HK-2 (cell line): ENCODE results near the gene MUC6.
"Not testable (repeated sequence)": the region's sequence is repeated elsewhere in the genome, so short reads cannot be mapped to it uniquely, and the experiment has no call there.

Source experiments
- DNase-seq: peaks from one replicate; pipeline ENCODE4 v3.0.0-alpha.2; 2018; ENCODE audit not compliant: unreplicated experiment

Gene MUC6

GRCh38 chr11:987671-988070 is 48.8 kb downstream of the MUC6 start:
- no peak for DNase-seq

- no peak for DNase-seq
These were observed 49.6 kb downstream of the MUC6 start for GRCh38 chr11:986952-987305.

GRCh38 chr11:986270-986951 is 50.1 kb downstream of the MUC6 start:
- DNase-seq: no peak

GRCh38 chr11:985848-986247 is 50.7 kb downstream of the MUC6 start:
- DNase-seq: no peak

GRCh38 chr11:985406-985805 is 51.1 kb downstream of the MUC6 start:
- DNase-seq: no peak

- DNase-seq: no peak
These were observed 52.0 kb downstream of the MUC6 start for GRCh38 chr11:984546-984945.

- no peak for DNase-seq
These were observed 54.8 kb downstream of the MUC6 start for GRCh38 chr11:981764-982163.

GRCh38 chr11:980438-981357 is 55.8 kb downstream of the MUC6 start:
- no peak for DNase-seq

GRCh38 chr11:978781-979180 is 57.7 kb downstream of the MUC6 start:
- no peak for DNase-seq

DNA sequence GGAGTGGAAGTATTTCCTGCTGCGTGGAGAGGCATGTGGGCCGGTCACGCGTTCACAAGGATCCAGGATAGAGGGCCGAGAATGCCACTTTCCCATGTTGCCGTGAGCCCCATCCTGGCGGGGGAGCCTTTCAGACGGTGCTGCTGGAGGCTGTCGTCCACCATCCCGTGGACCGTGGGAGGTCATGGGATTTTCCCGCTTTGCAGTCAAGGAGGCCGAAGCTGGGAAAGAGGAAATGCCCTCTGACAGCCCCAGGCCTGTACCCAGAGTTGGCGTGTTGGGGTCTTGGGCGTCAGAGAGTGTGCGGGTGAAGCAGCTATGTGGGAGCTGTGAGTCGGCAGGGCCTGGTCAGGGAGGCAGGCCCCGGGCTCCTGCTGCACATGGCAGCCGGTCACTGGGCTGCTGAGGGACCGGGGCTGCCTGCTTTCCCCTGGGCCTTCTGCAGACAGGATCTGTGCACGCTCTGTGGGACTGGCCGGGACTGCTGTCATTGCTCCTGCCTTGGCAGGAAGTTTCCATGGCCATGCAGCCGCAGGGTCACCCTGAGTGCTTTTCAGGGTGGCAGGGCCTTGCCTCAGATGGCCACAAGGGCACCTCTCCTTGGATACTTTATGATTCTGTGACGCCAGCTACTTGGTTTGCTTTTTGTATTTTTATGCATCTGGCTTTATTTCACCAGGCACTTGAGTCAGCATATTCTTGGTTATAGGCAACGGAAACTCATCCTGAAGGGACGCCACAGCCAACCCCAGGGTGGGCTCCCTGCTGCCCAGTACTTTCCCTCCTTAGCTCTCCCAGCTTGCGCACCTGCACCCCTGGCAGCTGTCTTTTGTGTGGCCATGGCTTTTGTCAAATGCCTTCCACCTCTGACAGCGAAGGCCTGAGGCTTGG is 58.4 kb downstream of the MUC6 start:
- DNase-seq: no peak

DNA sequence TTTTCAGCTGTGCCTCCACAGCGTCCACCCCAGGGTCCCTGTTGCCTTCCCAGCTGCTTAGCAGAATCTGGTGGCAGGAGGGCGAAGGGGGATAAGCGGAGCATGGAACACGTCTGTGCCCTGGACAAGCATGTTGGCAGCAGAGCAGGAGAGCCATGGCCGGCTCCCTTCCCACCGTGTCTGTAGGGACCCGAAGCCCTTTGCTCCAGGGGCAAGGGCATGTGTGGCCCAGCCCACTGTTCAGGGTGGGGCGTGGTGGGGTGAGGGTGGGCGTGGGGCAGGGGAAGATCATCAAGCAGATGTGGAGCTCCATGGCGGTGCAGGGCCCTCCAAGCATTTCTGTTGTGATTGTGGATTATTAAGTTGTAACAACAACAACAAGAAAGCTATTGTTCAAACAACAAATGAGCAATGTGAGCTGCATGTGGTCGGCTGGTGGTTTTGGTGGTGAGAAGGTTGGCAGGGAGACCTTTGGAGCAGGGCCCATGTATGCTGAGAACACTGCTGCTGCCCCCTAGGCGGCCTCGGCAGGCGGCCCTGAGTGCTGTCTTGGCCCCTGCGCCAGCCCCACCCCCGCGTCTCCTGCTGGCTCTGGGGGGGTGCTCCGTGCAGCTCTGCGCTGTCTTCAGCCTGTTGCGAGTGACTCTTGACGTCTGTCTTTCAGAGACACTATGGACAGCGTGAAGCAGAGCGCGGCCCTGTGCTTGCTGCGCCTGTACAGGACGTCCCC is 59.9 kb downstream of the MUC6 start:
- no peak for DNase-seq

DNA sequence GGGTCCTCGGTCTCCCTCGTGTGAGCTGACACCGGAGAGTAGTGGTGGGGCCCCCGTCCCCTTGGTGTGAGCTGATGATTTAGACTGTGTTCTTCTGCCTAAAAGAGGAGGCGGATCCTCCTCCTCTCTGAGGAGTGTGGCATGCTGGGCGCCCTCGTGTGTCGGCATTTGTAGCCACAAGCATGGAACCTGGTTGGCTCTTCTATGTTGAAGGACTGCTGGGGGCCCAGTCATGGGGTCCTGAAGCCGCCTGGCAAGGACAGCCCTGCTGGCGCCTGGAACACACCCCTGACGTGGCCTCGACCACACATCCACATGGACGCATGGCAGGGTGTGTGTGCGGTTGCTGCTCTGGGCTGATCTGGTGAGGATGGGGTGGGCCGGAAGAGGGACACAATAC is 60.7 kb downstream of the MUC6 start:
- DNase-seq: no peak

DNA sequence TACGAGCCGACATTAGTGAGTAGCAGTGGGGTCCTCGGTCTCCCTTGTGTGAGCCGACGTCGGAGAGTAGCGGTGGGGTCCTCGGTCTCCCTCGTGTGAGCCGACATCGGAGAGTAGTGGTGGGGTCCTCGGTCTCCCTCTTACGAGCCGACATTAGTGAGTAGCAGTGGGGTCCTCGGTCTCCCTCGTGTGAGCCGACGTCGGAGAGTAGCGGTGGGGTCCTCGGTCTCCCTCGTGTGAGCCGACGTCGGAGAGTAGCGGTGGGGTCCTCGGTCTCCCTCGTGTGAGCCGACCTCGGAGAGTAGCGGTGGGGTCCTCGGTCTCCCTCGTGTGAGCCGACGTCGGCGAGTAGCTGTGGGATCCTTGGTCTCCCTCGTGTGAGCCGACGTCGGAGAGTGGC is 61.1 kb downstream of the MUC6 start:
- not testable (repeated sequence) for DNase-seq

DNA sequence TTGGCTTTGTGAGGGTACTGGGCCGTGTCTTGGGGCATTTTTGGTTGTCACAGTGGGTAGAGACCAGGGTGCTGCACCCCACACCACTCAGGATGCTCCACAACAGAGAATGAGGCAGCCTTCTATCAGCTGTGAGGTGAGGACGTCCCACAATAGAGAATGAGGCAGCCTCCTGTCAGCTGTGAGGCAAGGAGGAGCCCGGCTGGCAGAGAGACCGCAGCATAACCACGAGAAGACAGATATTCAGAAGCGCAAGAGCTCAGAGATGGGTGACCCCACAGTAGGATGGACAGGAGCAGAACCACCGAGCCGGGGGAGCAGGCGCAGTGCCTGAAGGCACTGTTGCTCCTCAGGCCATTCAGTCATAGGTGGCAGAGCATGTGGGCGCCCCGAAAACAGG is 63.3 kb downstream of the MUC6 start:
- DNase-seq: no peak

DNA sequence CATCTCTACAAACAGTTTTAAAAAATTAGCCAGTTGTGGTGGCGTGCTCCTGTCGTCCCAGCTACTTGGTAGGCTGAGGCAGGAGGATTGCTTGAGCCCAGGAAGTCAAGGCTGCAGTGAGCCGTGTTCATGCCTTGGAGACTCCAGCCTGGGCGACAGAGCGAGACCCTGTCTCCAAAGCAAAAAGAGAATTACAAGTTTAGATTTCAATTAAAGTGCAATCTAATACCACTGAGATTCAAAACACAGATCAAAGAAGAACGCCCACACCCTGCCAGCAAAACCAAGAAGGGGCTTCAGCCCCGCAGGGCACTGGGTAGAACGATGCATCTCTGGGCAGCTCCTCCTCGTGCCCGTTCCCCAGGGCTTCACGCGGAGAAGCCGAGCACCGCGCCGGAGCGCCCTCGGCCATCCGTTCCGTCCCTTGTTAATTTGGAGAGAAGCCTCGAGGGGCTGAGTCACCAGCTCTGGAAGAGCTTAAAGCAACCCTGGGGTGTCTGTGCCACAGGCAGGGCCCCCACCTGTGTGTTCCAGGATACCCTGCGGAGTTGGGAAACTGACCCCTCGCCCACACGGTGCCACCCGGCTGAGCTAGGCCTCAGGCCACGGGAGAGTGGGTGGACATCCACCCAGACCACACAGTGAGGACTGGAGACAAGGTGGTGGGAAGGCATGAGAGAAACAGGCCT is 63.9 kb downstream of the MUC6 start:
- no peak for DNase-seq

DNA sequence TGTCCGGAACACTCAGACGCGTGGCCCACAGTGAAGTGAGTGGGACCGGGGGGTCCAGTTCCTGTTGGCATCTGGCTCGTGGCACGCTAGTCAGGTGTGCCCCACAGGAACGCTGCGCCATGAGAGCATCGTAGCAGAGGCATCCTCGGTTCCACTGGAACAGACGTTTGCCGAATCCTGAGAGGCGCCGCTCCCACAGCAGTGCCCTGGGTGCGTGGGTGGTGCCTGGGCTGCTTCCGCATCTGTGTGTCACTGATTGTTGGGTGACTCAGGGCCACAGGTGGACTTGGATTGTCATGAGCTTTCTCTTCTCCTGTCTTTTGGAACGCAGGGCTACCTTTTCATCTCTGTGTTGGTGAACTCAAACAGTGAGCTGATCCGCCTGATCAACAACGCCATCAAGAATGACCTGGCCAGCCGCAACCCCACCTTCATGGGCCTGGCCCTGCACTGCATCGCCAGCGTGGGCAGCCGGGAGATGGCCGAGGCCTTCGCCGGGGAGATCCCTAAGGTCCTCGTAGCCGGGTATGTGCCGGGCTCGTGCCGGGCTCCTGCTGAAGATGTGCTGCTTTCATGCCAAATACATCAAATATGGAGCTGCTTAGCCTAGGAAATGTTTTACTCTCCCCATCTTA is 64.7 kb downstream of the MUC6 start:
- no peak for DNase-seq

DNA sequence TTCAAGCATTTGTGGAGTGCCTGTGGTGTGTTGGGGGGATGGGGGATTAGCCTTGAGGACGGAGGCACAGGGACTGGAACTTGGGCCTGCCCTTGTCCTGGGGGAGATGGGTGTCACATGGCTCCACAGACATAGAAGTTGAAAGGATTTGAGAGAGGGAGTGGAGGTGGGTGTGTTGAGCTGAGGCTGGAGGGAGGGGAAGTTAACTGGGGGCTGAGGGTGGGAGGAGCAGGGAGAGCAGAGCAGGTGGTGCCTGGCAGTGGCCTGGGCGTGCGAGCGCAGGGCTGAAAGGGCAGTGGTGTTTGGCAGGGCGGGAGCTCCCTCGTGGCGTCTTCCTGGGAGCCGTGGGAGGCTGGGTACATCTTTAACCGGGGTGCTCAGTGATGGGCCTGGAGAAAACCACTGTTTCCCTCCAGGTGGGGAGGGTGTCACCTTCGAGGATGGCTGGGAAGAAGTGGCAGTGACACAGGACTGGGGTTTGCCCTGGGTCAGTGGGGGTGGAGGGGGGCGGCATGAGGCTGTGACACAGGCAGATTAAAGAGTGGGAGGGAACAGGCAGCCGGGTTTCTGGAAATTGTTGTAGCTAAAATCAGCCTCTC is 65.3 kb downstream of the MUC6 start:
- DNase-seq: no peak

GRCh38 chr11:970319-970871 is 66.1 kb downstream of the MUC6 start:
- DNase-seq: no peak

GRCh38 chr11:969651-970205 is 66.8 kb downstream of the MUC6 start:
- DNase-seq: no peak

DNA sequence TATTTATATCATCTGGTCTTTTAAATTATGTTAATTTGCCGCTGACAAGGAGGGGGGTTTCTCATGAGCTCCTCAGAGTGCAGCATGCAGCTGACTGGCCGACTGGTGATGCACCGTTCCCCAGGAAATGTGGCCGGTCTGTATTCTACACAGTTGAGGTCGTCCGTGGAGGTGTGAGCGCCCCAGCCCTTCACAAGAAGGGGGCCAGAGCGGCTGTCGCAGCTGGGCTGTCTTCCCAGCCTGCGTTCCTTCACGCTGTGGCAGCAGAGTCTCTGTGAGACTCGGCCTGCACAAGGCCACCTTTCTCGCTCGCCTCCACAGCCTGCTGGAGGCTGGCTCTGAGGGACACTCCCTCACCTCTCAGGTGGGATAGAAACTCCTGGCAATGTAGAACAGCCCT is 67.7 kb downstream of the MUC6 start:
- no peak for DNase-seq
